Mesothelial cell of epicardium (in vitro differentiated cells): ENCODE results near the gene TFIP11. TPM values are rescaled to one million over a fixed set of nuclear protein-coding genes. Genes with fewer than 3 reads are reported as not detected.
"Not testable (repeated sequence)": the region's sequence is repeated elsewhere in the genome, so short reads cannot be mapped to it uniquely, and the experiment has no call there.

Source experiments
- DNase-seq, 2 experiments: peaks; one replicate each; pipeline ENCODE4 v3.0.0; 2021; ENCODE audit warnings: low spot score in 2 of 2; ENCODE audit not compliant: unreplicated experiment in 2 of 2
- H3K27ac Mint-ChIP-seq: 2 replicates; pipeline ENCODE4 v1.8.0; 2021; ENCODE audit warnings: mixed read lengths
- H3K27me3 Mint-ChIP-seq: 2 replicates; pipeline ENCODE4 v1.8.0; 2021; ENCODE audit warnings: low read depth, mixed read lengths
- H3K36me3 Mint-ChIP-seq: 2 replicates; pipeline ENCODE4 v1.8.0; 2021; ENCODE audit warnings: mixed read lengths
- H3K4me1 Mint-ChIP-seq: 2 replicates; pipeline ENCODE4 v1.8.0; 2021; ENCODE audit warnings: mixed read lengths
- H3K4me3 Mint-ChIP-seq: 2 replicates; pipeline ENCODE4 v1.8.0; 2021; ENCODE audit warnings: mild to moderate bottlenecking, moderate library complexity, mixed read lengths
- H3K9me3 Mint-ChIP-seq: 2 replicates; pipeline ENCODE4 v1.8.0; 2021; ENCODE audit warnings: mixed read lengths
- total RNA-seq: library from RNA; stranded (reverse); gene quantifications from 3 replicates; pipeline ENCODE4 v1.2.1, GENCODE V29; 2021
- TF ChIP-seq, protein P1 (sequence below): fragments of 200-600 bp; sonication (generic); IDR thresholded peaks from one replicate; pipeline ENCODE4 v1.5.0; 2021; ENCODE audit warnings: antibody characterized with exemption; ENCODE audit not compliant: unreplicated experiment

The TFIP11 gene
- total RNA-seq, 1 donor from 2014 or later: 37.9 TPM

DNA sequence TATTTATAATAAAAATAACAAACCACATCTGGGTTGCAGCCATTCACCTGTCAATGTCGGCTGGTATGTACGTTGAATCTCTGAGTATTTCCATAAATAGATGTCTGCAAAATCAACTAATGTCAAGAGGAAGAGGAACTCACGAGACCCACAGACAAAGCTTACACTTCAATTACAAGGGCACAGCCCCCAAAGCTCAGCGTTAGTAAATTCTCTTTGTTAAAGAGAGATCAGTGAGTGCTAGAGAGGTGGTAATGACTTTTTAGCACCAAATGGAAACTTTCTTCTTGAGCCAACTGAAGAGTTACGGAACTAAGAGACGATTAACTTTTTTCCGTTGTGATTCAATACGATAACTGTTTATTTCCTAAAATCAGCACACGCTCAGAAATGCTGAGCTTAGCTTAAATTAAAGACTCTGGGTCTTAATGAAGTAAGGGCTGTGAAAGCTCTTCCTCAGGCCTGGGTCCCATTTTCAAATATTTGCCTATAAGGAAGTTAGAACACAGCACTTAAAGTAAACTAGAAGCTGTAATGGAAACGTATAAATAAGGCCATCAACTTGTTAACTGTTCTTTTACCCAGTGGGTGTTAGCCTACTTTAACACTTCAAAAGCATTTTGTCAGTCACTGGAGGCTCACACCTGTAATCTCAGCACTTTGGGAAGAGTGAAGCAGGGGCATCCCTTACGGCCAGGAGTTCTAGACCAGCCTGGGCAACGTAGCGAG, 22.8 kb upstream of the TFIP11 start:
- DNase-seq: no peak
- Mint-ChIP-seq H3K36me3 (peaks cover 8% of the 10 kb centered on the region), H3K27me3 (no peaks in the 10 kb centered on the region), H3K27ac (no peak overlapping the region), H3K9me3 (no peaks in the 10 kb centered on the region), H3K4me3 (no peak overlapping the region), H3K4me1 (peaks cover 3% of the 10 kb centered on the region)
- TF ChIP-seq, protein P1, sequence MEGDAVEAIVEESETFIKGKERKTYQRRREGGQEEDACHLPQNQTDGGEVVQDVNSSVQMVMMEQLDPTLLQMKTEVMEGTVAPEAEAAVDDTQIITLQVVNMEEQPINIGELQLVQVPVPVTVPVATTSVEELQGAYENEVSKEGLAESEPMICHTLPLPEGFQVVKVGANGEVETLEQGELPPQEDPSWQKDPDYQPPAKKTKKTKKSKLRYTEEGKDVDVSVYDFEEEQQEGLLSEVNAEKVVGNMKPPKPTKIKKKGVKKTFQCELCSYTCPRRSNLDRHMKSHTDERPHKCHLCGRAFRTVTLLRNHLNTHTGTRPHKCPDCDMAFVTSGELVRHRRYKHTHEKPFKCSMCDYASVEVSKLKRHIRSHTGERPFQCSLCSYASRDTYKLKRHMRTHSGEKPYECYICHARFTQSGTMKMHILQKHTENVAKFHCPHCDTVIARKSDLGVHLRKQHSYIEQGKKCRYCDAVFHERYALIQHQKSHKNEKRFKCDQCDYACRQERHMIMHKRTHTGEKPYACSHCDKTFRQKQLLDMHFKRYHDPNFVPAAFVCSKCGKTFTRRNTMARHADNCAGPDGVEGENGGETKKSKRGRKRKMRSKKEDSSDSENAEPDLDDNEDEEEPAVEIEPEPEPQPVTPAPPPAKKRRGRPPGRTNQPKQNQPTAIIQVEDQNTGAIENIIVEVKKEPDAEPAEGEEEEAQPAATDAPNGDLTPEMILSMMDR: no peak

GRCh38 chr22:26534171-26534855, 22.0 kb upstream of the TFIP11 start:
- TF ChIP-seq, protein P1: no peak
- no peak overlapping the region for H3K4me3 Mint-ChIP-seq
- H3K27me3 Mint-ChIP-seq: no peaks in the 10 kb centered on the region
- peaks cover 8% of the 10 kb centered on the region for H3K36me3 Mint-ChIP-seq
- no peak for DNase-seq
- peak overlapping the region; percentile 88 for H3K27ac Mint-ChIP-seq
- no peaks in the 10 kb centered on the region for H3K9me3 Mint-ChIP-seq
- peaks cover 3% of the 10 kb centered on the region for H3K4me1 Mint-ChIP-seq

- Mint-ChIP-seq H3K36me3 (peaks cover 13% of the 10 kb centered on the region), H3K27ac (no peak overlapping the region), H3K9me3 (no peaks in the 10 kb centered on the region), H3K4me3 (no peak overlapping the region), H3K4me1 (peaks cover 3% of the 10 kb centered on the region), H3K27me3 (no peaks in the 10 kb centered on the region)
- no peak for DNase-seq
- TF ChIP-seq, protein P1: no peak
These were observed 17.1 kb upstream of the TFIP11 start for GRCh38 chr22:26529345-26529744.

DNA sequence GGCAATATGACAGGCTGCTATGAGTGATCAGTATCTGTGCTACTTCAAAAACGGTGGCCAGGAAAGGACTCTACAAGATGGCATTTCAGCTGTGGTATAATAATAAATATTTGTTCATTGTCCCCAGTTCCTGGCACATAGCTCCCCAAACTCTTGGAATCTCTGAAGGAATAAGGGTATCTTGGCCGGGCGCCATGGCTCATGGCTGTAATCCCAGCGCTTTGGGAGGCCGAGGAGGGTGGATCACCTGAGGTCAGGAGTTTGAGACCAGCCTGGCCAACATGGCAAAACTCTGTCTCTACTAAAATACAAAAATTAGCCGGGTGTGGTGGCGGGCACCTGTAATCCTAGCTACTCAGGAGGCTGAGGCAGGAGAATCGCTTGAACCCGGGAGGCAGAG, 16.2 kb upstream of the TFIP11 start:
- H3K9me3 Mint-ChIP-seq, H3K27me3 Mint-ChIP-seq, H3K27ac Mint-ChIP-seq, H3K4me1 Mint-ChIP-seq, DNase-seq, H3K4me3 Mint-ChIP-seq: not testable (repeated sequence)
- peaks cover 13% of the 10 kb centered on the region for H3K36me3 Mint-ChIP-seq

DNA sequence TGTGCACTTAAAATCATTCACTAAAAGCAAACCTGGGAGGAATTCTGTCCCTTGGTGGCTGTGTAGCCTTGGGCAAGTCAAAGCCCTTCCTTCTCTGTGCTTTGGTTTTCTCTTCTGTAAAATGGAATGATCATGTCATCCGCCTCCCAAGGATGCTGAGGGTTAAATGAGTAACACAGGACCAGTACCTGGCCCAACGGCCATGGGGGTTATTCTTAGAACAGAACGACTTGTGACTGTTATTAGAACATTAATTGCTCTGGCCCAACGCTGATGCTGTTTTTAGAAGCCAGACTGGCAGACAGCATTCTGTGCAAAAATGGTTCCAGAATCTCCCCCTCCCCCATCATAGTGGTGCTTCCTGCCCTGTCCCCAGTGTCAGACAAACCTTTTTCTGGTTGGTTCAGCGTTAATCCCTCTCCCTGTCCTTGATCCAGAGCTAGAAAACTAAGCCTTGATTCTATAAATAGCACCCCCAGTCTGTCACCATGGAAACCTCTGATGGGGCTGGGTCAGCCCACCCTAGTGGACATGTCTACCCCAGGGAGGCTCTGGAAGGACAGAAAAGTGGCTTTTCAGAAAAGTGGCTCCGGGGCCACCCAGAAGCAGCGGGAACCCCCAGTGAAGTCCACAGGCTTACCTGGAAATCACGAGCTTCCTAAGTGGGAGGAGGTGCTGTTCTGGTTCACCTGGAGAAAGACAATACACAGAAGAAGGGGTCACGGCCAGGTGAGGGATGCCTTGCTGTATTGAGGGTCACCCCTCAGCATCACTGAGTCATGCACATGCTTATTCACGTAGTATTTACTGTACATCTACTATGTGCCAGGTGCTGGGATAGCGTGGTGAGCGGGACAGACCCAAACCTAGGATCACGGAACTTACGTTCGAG, 15.5 kb upstream of the TFIP11 start:
- Mint-ChIP-seq H3K27ac (no peak overlapping the region), H3K4me3 (no peak overlapping the region), H3K4me1 (no peaks in the 10 kb centered on the region), H3K36me3 (peaks cover 13% of the 10 kb centered on the region), H3K27me3 (no peaks in the 10 kb centered on the region), H3K9me3 (no peaks in the 10 kb centered on the region)
- DNase-seq: no peak
- TF ChIP-seq, protein P1: no peak
